Coronary artery (tissue), 2 donors: ENCODE data around the gene ACTL6B.

Source experiments
- DNase-seq: peaks from one replicate; pipeline ENCODE4 v3.0.0-alpha.2; 2017; ENCODE audit warnings: low spot score
- H3K27ac ChIP-seq, 2 donors: fragments of 200-600 bp; sonication (generic); one replicate each; pipeline ENCODE4 v1.5.1; 2016 to 2019
- H3K4me3 ChIP-seq: fragments of 200-600 bp; sonication (generic); 2 replicates; pipeline ENCODE4 v1.5.1; 2016; ENCODE audit warnings: mild to moderate bottlenecking, moderate library complexity
- TF ChIP-seq, protein P1 (sequence below): fragments of 200-600 bp; sonication (generic); IDR thresholded peaks from one replicate; pipeline ENCODE4 v1.5.1; 2019; ENCODE audit warnings: antibody characterized with exemption

ACTL6B gene

GRCh38 chr7:100686822-100687211 is 30.6 kb upstream of the ACTL6B start:
- TF ChIP-seq, protein P1, sequence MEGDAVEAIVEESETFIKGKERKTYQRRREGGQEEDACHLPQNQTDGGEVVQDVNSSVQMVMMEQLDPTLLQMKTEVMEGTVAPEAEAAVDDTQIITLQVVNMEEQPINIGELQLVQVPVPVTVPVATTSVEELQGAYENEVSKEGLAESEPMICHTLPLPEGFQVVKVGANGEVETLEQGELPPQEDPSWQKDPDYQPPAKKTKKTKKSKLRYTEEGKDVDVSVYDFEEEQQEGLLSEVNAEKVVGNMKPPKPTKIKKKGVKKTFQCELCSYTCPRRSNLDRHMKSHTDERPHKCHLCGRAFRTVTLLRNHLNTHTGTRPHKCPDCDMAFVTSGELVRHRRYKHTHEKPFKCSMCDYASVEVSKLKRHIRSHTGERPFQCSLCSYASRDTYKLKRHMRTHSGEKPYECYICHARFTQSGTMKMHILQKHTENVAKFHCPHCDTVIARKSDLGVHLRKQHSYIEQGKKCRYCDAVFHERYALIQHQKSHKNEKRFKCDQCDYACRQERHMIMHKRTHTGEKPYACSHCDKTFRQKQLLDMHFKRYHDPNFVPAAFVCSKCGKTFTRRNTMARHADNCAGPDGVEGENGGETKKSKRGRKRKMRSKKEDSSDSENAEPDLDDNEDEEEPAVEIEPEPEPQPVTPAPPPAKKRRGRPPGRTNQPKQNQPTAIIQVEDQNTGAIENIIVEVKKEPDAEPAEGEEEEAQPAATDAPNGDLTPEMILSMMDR, result no peak
- Histone ChIP-seq H3K27ac (no peak overlapping the region), H3K4me3 (no peak overlapping the region)
- DNase-seq, result no peak

GRCh38 chr7:100686201-100686821 is 30.1 kb upstream of the ACTL6B start:
- no peak for DNase-seq
- no peak overlapping the region for H3K27ac ChIP-seq
- TF ChIP-seq, protein P1, result no peak
- no peak overlapping the region for H3K4me3 ChIP-seq

DNA sequence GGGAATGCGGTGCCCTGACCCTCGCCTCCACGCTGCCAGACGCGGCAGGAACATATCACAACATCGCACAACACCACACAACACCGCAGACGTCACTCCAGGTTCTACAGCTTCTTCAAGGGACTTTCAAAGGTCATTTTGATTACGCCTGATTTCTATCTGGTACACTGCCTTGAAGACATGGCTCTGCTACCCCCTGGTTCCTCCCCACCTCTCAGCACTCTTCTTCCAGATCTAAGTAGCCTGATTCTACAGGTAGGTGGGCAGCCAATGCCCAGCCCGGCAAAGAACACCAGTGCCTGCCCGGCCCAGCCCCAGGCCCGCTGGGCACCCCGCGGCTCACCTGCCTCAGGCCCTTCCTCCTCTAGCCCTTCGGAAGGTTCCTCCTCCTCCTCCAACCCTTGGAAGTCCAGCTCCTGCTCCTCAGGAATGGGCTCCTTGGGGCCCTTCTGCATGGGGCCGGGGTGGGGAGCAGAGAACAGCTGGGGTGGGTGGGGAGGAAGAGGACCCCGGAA is 29.4 kb upstream of the ACTL6B start:
- H3K27ac ChIP-seq, result no peak overlapping the region
- TF ChIP-seq, protein P1, result no peak
- no peak for DNase-seq

DNA sequence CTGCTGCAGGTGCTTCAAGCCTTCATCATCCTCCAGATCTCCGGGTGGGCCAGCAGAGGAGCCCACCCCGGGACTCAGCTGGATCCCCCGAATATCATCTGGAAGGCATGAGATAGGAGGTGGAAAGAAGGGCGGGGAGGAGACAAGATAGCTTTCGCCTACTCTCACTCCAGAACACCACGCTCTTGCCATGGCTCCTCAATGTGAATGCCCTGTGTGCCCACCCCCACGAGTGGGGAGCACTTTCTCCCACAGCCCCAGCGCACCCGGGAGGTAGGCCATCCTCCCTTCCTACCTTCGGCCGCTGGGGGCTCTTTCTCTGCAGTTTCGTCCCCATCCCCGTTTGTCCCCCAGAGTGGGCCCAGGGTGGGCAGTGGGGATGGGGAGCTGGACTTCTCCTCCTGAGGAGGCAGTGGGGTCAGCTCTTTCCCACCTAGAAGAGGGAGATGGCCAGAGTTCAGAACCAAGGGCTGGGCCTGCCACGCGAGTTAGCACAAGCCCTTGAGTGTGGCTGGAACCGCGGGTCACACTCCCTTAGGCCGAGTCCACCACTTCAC is 28.9 kb upstream of the ACTL6B start:
- H3K27ac ChIP-seq, result no peak overlapping the region
- no peak overlapping the region for H3K4me3 ChIP-seq
- no peak for DNase-seq
- TF ChIP-seq, protein P1, result no peak

More for the DNA sequence above, 29.4 kb upstream of the ACTL6B start:
- no peak overlapping the region for H3K4me3 ChIP-seq

DNA sequence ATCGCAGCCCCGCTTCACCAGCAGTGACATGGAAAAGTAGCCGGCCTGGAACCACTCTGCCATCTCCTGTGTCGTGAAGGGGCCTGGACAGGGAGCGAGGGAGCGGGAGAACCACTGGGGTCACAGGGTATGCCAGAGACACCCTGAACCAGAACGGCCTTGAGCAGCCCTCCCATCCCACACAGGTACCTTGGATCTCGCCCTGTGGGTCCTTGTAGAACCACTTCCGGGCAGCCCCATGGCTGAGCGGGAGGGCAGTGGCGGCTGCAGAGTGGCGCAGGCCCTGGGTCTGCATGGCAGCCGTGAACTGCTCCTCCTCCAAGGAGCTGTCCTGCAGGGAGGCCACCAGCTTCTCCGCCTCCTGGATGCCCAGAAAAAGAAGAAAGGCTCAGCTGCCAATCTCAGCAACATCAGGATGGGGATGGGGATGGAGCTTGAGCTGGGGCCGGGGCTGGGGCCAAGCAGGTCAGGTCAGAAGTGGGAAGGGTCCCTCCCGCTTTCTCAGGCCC is 28.3 kb upstream of the ACTL6B start:
- DNase-seq, result no peak
- TF ChIP-seq, protein P1, result no peak

GRCh38 chr7:100683659-100684533 is 27.6 kb upstream of the ACTL6B start:
- TF ChIP-seq, protein P1, result no peak
- no peak overlapping the region for H3K27ac ChIP-seq
- DNase-seq, result no peak
- no peak overlapping the region for H3K4me3 ChIP-seq

More for the DNA sequence above, 28.3 kb upstream of the ACTL6B start:
- Histone ChIP-seq H3K4me3 (no peak overlapping the region), H3K27ac (no peak overlapping the region)
